HG03280 (cell line): ENCODE results near the gene SLAMF7.

ENCODE experiments used
- ATAC-seq: cut with Tn5 transposase; IDR thresholded peaks from one replicate; pipeline ENCODE4 v1.9.1; 2021; ENCODE audit warnings: mild to moderate bottlenecking, moderate library complexity; ENCODE audit not compliant: unreplicated experiment

The SLAMF7 gene

DNA sequence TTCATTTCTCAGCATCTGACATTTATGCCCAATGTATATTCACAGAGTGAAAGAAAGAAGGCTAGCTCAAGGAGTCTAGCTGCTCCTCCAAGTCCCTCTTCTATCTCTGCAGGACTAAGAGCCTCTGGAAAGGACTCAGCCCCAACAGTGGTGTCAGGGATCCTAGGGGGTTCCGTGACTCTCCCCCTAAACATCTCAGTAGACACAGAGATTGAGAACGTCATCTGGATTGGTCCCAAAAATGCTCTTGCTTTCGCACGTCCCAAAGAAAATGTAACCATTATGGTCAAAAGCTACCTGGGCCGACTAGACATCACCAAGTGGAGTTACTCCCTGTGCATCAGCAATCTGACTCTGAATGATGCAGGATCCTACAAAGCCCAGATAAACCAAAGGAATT is 60.6 kb downstream of the SLAMF7 start:
- ATAC-seq = no peak

DNA sequence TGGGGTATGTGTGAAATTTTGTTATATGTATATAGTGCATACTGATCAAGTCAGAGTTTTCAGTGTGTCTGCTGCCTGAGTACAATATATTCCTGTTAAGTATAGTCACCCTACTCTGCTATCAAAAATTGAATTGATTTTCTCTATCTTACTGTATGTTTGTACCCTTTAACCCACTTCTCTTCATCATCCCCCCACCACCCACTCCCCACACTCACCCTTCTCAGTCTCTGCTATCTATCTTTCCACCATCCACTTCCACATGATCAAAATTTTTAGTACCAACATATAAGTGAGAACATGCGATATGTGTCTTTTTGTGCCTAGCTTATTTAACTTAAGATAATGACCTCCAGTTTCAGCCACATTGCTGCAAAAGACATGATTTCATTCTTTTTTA is 61.1 kb downstream of the SLAMF7 start:
- no peak for ATAC-seq

DNA sequence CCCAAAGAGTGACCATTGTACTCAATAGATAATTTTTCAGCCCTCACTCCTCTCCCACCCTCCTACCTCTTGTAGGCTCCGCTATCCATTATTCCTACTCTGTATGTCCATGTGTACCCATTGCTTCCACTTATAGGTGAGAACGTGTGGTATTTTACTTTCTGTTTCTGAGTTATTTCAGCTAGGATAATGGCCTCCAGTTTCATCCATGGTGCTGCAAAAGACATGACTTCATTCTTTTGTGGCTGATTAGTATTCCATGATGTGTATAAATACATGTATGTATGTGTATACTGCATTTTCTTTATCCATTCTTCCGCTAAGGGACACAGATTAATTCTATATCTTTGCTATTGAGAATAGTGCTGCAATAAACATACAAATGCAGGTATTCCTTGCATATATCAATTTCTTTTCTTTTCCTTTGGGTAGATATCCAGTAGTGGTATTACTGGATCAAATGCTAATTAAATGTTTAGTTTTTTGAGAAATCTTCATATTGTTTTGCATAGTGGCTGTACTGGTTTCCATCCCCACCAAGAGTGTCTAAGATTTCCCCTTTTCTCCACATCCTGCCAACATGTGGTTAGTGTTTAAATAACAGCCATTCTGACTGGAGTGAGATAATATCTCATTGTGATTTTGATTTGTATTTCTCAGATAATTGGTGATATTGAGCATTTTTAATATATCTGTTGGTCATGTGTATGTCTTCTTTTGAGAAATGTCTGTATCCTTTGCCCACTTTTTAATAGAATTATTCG is 61.8 kb downstream of the SLAMF7 start:
- ATAC-seq = no peak

DNA sequence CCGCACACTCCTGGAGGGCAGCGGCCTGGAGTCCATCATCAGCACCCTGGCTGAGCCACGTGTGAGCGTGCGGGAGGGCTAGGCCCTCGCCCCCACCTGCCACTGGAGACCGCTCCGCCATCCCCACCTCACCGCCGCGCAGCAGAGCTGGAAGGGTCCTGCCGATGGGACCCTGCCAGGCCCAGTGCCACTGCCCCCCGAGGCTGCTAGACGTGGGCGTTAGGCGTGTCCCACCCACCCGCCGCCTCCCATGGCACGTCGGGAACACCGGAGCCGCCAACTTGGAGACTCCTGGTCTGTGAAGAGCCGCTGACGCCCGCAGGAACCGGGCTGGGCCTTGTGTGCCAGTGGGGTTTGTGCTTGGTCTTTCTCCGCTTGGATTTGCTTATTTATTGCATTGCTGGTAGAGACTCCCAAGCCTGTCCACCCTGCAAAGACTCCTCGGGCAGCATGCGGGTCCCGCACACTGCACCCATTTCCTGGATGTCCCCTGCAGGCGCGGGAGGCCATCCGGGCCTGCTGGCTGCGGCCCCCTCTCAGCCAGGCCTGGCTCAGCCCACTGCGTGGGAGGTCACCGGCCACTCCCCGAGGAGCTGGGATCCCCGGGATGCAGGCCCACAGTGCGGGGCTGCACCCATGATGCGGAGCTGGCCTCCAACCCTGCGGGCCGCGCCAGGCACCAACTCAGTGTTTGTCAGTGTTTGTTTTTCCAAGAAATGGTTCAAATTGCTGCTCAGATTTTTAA is 63.0 kb downstream of the SLAMF7 start:
- ATAC-seq = no peak
